GM21447 (cell line): ENCODE measurements around the gene RGS19.

Experiments used
- ATAC-seq: cut with Tn5 transposase; IDR thresholded peaks from one replicate; pipeline ENCODE4 v1.9.1; 2021; ENCODE audit not compliant: unreplicated experiment

RGS19 gene

DNA sequence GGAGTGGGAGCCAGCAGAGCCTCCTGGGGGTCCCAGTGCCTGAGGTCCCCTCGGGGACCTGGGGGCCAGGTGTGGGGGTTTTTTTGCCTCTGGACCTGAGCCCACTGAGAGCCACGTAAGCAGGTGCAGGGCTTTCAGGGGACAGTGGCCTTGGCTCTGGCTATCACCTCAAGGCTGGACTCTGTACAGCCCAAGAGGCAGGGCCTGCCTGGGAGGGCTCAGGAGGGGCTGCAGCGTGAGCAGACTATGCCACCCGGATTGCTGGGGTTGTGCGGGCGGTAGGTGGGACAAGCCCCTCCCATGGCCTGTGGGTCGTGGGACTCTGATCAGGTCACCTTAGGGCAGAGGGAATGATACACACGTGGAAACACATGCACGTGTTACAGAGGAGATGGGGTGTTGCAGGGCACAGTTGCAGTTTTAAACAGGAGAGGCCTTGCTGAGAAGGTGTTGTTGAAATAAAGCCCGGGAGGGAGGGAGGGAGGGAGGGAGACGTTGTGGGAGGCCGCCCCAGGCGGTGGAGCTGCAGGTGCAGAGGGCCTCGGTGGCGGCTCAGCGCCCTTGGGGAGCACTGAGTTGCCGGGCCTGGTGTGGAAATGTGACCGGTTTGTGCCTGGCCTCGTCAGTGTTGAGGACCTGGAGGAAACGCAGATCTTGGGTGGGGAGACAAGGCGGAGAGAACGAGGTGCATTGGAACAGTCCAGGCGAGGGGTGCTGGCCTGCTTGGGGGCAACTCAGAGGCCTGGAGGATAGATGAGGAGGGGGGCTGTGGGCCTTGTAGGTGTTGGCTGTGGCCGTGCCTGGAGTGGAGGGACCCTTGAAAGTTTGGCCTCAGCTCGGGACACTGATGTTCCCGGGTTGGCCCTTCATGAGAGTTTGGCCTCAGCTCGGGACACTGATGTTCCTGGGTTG, 14.0 kb downstream of the RGS19 start:
- no peak for ATAC-seq

DNA sequence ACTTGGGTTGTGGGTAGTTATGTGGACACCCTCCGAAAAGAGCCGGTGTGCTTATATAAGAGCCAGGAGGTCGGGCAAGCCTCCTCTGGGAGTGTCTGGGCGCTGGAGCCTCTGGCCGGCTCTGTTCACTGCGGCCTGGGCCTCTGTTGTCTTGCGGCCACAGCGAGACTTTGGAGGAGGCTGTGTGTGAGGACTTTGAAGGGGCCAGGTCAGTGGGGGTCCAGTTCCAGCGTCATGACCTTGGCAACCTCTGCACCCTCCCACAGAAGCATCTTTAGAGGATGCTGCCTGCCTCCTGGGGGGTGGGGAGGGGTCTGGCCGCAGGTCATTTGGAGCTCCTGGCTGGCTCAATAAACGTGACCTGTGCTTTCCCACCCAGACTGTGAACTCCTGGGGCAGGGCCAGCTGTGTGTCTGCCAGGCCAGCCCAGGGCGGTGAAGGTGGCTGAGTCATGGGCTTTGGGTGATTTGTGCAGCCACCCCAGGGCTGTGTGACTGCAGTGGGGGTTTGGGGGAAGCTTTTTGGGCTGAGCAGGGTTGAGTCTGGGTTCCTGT, 15.1 kb downstream of the RGS19 start:
- ATAC-seq: no peak

DNA sequence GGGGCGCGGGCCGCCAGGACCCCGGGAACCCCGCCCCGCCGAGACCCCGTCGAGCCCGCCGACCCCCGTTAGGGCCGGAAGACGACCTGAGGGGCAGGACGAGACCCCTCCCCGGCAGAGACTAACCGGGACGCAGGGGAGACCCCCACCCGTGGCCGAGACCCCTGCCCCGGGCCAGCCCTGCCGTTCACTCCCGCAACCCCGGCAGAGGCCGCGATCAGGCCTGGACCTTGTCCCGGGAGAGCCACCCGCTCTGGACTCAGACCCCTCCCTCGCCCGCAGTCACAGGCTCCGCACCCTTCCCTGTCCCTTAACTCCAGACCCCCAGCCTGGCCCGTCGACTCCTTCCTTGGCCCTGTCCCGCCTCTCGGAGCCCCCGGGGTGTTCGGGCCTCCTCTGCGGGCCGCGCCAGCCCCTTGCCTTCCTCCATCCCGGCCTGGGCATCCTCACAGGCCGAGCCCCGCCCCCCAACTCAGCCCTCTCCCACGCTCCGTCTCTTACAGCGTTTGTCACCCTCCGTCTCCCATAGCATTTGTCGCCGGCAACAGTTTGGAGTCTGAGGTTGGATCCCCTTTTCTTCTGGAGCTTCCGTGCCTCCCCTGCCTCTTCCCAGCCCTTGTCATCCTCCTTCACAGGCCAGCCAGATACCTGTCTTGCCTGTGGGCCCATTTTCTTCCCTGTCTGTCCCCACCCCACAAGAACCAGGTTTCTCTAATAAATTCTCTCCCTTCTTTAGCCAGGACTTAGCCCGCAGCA, 15.8 kb downstream of the RGS19 start:
- no peak for ATAC-seq

DNA sequence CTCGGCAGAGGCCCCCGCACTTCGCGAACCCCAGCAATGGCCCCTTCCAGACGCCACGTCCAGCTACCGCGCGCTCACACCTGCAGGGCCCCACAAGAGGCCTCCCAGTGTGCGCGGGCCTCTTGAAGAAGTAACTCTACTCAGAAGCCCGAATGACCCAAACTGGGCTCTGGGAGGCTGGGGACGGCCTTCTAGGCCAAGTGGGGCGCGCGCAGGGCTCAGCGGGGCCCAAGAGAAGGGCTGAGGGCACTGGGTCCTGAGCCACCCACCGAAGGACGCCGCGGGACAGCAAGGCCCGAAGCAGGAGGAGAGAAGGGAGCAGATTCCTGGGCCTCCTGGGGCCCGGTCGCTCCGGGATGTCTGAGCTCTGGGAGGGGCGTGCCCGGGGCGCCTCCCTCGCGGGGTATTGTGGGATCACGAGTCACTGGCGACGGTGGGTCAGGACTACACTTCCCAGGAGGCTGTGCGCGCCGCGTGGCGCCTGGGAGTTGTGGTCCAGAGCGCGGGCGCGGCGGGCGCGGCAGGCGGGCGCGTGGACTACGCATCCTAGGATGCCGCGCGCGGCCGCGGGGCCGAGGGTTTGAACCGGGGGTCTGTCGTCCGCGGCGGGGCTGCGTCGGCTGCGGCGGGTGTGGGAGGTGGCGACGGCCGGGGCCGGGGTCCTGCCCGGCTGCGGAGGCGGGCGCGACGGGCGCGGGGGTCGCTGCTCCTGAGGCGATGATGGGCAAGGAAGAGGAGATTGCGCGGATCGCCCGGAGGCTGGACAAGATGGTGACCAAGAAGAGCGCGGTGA, 16.5 kb downstream of the RGS19 start, which contains the start of gene TCEA2:
Gene TCEA2 (plus strand): TSS at position 603 of the 793 bp plus-strand sequence. CDS start 115 bp downstream, at position 718.
- peak; percentile 57 for ATAC-seq

DNA sequence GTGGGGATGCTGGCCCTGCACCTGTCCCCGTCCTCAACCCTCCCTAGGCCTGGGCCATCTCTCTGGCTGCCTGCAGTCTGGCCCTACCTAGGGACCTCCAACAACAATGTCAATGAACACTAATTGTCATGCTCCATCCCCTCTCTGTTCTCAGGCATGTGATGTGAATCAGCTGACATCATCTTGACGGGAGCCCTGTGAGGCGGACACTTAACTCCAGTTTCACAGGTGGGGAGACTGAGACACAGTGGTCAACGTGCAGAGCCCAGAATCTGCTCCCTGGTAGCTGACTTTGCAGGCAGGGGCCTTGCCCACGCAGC, 17.1 kb downstream of the RGS19 start:
- ATAC-seq: no peak

DNA sequence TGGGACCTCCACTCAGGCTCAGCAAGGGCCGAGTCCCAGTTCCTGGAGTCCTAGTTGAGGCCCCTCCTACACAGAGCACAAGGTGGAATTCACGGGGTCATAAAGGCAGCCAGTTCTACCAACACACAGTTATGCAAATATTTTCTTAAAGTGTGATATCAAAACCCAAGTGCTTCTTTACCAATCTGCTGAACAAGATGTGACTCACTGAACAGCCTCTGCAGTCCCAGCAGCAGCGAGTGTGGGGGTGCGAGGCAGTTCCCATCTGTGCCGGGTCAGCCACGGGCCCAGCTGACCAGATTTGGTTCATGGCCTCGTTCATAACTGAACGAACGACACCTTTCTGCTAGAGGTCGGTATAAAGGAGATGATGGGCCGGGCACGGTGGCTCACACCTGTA, 20.8 kb downstream of the RGS19 start:
- ATAC-seq: no peak

DNA sequence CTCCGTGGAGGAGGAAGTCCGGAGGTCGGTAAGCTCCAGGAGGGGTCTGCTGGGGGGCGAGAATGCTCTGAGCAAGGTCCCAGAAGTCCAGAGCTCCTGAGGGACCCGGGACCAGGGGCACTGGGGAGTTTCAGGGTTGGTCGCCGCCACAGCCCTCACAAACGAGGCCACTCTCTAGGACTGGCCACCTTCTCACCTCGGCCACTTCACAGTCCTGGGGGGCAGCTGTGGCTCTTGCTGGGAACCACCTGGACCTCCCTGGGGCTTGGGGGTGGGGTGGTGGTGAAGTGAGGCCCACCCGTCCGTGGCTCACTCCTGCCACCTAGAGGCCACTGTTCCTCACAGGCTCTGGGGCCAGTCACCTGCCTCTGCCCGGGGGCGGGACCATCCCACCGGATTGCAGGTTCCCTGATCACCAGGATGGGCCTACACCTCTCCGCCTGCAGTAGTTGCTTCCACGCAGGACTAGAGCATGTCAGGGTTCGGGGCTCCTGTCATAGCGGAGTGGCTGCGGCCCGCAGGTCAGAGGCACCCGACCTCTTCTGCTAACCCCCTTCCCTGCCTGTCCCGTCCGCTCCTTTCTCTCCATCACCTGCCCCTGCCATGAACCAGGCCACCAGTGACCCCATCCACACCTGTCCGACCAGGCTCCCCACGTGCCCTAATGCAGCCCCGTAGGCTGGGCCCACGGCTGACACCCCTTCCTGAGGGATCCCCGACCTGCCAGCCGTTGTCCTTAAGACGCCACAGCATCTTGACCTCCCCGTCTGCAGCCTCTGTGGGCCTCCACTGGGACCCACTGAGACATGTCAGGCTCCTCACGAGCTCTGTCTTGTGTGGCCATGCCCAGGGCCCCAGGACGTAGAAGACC, 21.5 kb downstream of the RGS19 start:
- ATAC-seq: no peak

DNA sequence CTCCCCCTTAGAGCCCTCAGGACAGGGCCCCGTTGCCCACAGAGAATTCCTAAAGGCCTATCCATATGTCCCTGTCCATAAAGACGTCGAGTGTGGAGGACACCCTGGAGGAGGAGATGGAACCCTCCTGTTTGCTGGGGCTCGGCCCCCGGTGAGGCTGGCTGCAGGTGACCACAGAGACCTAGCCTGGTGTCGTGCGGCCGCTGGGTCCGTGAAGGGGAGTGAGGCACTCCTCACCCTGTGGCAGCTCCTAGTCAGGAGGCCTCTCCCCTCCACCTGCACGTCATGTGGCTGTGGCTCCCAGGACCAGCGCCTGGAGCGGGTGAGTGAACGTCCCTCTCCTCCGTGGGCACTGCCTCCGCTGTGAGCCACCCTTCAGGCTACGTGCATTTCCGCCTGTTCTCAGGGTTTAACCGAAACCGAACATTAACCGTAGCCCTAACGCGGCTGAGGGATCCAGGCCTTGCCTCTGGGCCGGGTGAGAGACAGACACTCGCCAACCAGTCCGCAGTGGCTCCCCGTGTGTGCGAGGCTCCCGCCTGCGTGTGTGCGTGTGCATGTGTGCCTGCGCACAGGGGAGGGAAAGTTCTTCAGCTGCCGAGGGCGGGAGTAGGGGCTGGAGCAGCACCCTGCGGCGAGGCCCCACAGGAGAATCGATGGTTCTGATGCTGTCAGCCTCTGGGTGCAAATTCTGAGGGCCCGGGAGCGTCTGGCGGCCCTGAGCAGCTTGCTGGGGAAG, 22.3 kb downstream of the RGS19 start:
- ATAC-seq: no peak

DNA sequence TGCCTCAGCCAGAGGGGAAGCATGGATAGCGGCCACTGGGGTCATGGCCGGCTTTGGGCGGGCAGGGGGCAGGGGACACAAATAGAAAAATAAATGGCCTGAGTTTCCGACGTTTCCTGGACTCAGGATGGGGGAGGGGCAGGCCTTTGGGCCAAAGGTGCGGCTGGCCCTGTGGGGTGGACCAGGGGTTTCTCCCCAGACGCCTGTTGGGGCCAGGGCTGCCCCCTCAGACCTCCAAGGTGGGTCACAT, 22.8 kb downstream of the RGS19 start:
- no peak for ATAC-seq

DNA sequence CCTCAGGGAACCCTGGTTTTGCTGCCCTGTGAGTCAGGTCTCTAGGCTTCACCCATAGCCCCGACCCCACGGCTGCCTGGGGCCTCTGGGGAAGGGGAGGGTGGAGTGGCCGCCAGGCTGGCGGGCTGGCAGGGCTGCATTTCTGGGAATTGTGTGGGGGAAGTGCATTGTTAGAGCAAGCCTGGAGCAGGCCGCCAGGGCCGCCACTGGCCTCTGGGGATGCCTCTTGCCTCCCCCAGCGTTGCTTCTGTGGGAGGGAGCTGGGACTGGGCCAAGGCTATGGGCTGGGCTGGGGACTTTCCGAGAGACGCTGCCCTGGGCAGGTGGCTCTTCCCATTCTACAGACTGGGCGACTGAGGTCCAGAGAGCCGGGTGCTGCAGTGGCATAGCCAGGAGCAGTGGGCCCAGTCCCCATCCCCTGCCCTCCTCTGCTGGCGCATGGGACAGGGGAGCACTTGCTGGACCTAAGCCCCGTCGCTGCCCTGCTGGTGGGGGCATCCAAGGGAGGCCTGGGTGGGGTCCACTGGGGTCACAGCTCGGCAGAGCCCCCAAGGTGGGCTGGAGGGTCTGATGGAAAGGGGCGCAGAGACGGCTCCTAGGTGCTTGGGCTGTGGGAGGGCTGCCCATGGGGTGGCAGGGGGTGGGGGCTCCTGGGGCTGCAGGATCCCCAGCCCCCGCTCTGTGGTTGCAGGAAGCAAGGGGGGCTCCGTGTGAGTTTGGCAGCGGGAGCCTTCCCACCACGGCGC, 23.3 kb downstream of the RGS19 start:
- no peak for ATAC-seq

DNA sequence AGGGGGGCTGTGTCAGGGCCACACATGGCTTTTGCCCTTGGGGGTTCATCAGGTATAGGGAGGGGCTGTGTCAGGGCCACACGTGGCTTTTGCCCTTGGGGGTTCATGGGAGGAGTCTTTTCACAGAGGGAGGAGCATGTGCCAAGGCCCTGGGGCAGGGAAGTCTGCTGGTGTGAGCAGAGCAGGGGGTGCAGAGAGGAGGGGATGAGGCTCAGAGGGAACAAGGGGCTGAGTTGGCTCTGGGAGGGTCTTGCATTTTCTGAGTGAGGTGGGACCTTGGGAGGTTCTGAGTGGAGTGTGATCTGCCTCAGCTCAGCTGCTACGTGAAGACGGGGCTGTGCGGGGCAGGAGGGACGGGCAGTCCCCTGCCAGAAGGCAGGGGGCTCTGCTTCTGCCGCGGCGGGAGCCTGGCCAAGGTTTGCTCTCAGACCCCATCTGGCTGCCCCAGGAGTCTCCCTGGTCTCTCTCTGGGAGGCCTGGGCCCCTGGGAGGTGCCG, 23.9 kb downstream of the RGS19 start:
- no peak for ATAC-seq

DNA sequence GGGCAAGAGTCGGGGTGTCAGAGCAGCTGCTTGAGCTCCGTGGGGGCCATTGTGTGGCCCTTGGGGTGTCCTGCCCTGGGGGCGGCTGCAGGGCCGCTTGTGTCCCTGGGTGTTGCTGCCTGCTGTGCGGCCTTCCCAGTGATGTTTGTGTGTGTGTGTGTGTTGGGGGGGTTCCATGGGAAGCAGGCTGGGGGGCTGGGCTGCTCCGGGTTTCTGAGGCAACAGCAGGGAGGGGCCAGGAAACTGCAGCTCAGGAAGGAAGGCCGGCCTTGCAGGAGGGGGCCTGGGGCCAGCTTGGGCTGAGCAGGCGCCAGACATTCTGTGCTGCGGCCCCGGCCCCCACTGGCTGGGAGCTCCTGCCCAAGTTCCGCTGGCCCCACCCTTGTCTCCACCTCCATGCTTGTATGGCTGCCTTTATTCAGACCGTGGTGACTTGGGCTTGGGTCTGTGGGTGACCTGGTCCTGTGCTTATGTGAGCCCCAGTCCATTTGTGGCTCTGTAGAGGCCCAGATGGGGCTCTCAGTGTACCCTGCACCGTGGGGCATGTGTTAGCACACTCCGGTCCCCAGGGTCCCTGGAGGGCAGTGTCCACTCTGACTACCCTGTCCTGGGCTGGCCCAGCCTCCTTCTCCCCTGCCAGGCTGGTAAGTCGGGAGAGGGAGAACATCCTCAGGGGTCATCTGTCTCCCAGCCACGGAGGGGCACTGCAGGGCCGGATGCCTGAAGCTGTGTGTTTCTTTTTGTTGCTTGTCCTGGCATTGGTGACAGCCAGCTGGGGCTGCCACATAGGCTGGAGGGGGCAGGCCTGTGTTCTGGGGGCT, 25.3 kb downstream of the RGS19 start:
- no peak for ATAC-seq

DNA sequence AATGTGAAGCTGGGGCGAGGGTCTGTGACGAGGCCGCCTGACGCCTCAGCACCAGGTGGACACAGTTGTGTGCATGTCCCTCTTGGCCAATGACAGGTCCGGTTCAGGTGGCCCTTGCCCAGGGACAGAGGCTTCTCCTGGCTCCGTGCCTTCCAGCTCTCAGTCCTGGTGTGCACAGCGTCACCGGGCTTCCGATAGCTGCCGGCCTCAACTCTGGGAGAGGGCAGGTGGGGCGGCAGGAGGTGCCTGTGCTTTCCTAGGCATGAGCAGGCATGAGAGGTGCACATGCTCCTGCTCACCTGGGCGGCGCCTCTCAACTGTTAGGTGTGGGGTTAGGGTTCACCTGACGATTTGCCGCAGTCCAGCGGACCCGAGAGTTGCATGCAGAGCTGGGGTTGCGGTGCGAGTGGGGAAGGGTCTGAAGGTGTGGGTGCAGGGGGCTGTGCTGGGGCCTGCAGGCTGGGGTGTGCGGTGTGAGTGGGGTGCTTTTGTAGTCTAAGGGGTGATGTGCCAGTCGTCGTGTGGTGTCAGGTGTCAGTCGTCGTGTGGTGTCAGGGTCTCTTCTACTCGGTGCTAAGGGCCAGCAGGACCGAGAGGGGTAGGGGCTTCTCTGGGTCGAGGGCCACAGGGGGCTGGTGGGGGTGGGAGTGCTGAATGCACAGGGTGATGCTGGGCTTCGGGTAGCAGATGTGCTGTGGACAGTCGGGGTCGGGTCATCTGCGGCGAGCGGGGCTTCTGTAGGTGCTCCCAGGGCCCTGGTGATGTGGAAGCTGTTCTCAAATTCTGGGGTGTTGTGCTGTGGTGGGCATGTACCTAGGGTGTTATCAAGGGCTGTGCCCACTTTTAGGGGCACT, 26.1 kb downstream of the RGS19 start:
- ATAC-seq: no peak

DNA sequence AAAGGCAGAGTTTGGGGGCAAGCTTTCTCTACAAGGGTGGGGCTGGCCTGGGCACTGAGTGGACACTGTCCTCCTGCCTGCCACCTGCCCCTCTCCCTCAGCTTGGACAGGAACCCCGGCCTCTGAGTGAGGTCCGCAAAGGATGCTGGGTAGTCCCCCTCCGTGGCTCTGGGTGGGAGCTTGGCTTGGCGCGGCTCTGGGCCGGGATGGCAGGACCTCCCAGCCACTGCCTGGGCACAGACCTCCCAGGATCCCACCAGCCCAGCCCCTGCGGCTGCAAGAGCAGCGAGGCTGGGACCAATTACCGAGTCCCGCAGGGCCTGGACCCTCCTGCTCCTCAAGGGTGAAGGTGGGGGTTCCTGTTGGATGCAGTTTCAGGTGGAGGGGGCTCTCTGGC, 27.0 kb downstream of the RGS19 start:
- no peak for ATAC-seq

DNA sequence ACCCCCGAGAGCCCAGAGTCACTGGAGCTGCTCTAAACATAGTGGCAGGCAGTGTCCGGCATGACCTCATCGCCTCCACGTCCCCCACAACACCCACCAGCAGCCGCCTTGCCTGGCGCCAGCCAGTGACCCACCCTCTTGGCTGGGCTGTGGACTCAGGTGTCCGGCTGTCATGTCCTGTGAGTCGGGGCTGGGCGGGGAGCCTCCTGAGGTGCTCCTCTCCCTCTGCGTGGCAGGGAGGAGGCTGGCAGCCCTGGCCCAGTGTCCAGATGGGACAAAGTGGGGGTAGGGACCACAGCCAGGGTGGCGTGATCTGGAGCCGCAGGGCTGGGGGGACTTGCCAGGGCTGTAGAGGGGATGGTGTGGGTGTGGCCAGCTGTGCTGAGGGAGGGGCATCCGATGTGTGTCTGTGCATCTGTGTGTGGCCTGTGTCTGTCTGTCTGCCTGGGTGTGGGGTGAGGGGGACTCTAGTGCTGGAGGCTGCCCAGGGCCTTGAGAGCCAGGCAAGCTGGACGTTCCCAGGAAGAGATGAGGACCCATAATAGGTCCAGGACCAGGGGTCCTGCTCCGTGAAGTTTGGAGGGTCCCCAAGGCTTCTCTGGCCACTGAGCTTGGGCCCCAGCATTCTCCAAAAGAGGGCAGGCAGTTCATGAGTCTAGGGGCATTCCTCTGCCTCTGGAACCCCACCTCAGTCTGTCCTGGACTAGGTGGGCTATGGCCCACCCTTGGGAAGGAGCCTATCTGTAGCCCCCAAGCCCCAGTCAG, 27.6 kb downstream of the RGS19 start:
- ATAC-seq: no peak

DNA sequence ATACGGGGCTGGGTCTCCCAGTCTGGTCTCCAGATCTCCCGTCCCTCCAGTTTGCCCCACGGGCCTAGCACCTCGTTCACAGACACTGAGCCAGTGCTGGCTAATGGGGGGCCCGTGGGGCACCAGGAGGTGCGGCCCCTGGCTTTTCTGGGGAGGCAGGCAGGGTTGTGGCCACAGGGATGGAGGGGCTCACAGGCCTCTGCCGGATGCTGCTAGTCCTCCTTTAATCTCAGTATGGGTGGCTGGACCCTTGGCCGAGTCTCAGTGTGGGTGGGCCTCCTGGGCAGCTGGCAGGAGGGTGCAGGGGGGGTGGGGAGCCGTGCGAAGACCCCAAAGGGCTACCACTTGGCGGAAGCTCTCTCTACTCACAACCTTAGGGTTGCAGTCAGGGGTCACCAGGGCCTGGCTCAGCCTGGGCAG, 28.3 kb downstream of the RGS19 start:
- no peak for ATAC-seq
